CD4-positive, alpha-beta T cell treated with Interleukin-15 for 4 hours (primary cell): Measurements from ENCODE around the gene FAM53B.
A peak's percentile ranks its signal among the peaks of the same experiment; 100 is the strongest.

ENCODE experiments used
- DNase-seq: peaks from one replicate; pipeline ENCODE4 v3.0.0-alpha.2; 2020; ENCODE audit warnings: low spot score

The FAM53B gene

GRCh38 chr10:124742413-124743190 is 1.6 kb downstream of the FAM53B start:
- no peak for DNase-seq

DNA sequence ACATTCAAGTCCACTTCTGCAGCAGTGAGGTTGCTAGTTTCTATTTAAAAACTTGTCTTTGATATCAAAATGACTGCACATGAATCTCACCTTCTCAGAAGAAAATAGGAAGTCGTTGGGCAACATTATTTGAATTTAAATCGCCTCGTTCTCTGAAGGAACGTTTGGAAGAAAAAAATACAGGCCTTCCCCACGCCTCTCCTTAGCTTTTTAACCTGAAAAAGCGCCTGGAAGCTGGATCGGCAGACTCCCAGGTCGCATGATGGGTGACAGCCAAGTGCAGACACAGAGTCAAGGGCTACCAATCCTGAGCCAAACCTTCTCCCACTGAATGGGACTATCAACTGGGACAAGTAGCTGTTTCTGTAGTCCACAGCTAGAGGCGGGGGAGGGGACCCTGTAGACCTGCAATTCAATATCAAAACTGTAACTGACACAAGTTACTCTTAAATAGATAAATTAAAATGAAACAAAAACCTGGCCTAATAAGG is 2.2 kb downstream of the FAM53B start:
- no peak for DNase-seq

- peak; percentile 77 for DNase-seq
Measured at GRCh38 chr10:124741281-124741921, 2.8 kb downstream of the FAM53B start.

DNA sequence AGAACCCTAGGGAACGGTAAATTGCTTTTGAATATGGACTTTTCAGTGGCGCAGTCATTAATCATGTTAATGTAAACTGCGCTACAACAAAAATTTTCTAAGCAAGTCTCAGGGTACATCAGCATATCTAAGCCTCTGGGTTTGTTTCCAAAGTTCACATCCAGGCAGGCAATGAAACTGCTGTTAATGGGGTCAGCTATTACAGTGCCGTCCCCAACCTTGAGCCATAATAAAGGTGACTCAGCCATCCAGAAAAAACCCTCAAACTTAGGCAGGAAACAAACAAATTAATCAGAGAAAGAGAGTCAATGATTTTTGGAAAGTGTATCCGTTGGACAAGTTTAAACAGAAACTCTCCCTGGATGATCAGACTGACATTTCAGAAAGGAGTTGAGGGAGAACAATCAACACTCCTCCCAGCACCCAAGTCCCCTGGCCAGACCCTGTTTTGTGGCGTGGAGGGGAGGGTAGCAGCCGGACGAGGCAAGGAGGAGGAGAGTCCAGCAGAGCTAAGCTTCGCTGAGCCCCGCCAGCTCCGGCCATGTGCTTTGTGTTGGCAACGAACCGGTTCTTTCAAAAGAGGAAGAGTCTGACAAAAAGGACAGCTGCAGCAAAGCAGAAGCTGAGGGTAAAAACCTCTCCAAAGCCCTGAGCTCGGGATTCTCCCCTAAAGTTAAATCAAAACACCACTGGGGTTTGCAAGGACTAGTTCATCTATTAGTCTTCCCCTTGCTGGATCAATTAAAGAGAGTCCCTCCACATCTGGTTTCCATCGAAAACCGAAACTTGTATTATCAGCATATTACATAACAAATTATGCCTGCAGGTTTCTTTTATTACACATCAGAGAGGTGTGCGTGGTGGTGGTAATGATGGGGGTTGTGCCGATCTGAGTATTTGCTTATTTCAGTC is 3.6 kb downstream of the FAM53B start:
- no peak for DNase-seq

DNA sequence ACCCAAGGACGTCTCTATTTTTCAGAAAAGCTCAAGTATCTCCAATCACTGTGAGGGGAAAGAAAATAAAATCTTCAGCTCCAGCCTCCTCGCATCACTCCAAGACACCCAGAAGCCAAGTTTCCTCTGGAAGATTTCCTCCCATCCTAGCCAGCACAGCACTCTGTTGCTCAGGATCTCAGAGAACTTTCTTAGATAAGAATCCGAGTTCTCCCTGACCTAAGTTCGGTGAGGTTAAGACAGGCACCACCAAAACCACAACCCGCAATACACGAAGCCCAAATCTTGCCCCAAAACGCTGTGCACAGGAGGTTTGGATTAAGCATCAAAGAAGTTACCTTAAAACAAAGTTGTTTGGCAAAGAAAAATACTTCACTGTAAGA is 4.2 kb downstream of the FAM53B start:
- DNase-seq = no peak

GRCh38 chr10:124739119-124739921 is 4.9 kb downstream of the FAM53B start:
- no peak for DNase-seq

- no peak for DNase-seq
Measured at GRCh38 chr10:124738441-124738840, 5.7 kb downstream of the FAM53B start.

GRCh38 chr10:124737708-124738107 is 6.5 kb downstream of the FAM53B start:
- no peak for DNase-seq

- no peak for DNase-seq
Measured at GRCh38 chr10:124737221-124737620, 7.0 kb downstream of the FAM53B start.

GRCh38 chr10:124736491-124737136 is 7.6 kb downstream of the FAM53B start:
- DNase-seq = no peak

- no peak for DNase-seq
Measured at GRCh38 chr10:124735491-124736286, 8.5 kb downstream of the FAM53B start.

- DNase-seq = peak; percentile 47
Measured at GRCh38 chr10:124734311-124735166, 9.6 kb downstream of the FAM53B start.

DNA sequence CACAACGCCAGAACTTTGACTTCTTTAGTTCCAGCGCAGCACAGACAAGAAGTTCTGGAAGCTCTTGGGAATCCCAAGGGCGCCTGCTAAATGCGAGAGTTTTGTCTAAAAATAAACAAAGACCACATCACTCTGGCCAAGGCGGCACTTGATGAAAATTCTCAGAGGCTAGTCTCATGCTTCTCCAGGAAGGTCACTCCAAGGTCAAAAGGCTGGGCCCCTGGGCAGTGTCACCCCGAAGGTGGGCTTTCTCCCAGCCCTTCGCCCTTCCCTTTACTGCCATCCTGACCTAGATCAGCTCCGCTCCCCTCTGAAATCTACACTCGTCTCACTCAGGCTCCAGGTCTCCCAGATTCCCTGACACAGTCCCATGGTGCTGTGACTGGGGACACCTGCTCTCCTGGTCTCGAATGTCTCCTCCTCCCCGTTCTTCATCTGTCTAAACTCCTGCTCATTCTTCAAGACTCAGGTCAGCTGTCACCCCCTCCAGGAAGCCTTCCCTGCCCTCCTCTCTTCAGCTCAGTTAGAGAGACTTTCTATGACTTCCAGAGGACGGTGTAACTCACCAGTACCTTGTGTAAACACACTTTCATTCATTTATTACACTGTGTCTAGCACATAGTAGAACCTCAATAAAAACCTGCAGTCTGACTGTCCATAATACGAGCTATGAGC is 10.5 kb downstream of the FAM53B start:
- DNase-seq = no peak

DNA sequence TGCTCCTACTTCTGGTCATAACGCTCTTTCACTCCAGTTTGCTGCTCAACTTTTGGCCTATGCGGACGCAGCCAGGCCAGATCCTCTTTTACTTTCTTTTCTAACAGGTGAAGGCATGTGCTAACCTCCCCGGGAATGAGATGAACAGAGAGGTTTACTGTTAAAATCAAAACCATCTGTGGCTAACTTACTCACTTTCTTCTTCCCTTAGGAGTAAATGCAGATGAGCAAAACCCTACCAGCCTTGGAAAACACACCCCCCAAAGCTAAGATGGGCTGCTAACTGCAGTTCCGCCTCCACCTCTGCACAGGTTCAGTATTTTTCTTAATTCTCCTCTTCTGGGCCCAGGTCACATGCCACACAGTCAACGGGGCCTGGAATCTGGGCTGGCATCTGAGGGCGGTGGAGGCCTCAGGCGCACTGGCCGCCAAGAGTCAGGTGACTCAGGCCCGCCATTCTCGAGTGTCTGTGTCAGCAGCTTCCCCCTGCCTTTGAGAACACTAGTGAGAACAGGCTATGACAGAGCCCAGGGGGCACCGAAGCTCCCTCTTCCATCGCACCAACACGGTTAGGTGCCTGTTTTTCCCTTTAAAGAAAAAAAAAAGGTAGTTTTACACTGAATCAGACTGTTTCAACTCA is 11.1 kb downstream of the FAM53B start:
- peak; percentile 64 for DNase-seq

GRCh38 chr10:124731551-124731950 is 12.6 kb downstream of the FAM53B start:
- DNase-seq = no peak

DNA sequence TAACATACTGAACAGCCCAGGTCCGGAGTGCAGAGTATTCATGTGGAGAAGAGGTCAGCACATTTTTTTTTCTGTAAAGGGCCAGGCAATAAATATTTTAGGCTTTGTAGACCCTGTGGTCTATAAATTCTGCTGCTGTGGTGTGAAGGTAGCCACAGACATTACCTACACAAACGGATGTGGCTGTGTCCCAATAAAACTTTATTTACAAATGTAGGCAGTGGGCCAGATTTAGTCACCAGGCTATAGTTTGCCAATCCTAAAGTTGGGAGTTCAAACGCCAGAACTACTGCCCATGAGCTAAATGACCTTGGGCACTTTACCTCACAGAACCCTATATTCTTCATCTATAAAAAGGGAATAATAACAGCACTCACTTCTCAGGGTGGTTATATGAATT is 13.4 kb downstream of the FAM53B start:
- DNase-seq = no peak

DNA sequence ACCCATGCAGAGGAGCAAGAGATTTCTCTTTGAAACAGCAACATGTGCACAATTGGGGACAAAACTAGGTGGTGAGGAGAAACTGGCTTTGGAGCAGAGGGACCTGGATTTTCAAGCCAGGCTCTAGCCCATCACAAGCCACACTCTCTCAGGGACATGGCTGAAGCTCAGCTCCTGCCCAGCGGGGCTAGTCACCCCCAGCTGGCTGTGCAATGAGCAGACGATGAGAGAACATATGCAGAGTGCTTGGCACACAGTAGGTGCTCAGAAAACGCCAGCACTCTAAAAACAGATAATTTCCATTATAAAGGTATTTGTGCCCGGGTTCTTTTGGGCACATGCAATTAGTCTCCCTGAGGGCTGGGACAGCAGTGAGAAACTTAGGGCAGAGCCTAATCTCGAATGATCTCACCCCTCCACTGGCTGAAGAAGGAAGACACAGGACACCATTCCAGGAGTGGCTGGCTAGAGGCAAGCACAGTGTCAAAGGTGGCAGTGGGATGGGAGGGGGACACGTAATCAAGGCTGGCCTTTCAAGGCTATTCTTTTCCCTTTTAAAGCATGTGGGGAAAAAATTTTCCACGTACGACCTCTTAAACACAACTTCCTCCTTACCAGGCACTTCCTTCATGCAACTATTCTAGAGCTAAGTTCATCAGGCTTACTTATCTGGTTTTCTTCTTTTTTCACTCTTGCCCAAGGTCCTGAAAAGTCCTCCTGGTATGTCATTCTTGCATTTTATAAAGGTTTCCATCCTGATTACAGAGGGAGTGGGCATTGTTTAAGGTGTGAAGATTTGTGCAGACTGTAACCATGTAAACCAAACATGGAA is 15.1 kb downstream of the FAM53B start:
- DNase-seq = no peak
